WERI-Rb-1 (cell line): ENCODE results near the gene TPM4.

Experiments used
- DNase-seq: peaks from one replicate; pipeline ENCODE4 v3.0.0-alpha.2; 2020
- H3K27ac ChIP-seq: fragments of 250-450 bp; sonication (Bioruptor Pico); 2 replicates; pipeline ENCODE4 v1.5.1; 2020; ENCODE audit warnings: mild to moderate bottlenecking, moderate library complexity
- H3K27me3 ChIP-seq: fragments of 250-450 bp; sonication (Bioruptor Pico); 2 replicates; pipeline ENCODE4 v1.5.1; 2021; ENCODE audit warnings: mild to moderate bottlenecking, low read depth, moderate library complexity; ENCODE audit not compliant: insufficient read depth, severe bottlenecking
- H3K36me3 ChIP-seq: fragments of 250-450 bp; sonication (Bioruptor Pico); 2 replicates; pipeline ENCODE4 v1.5.1; 2020; ENCODE audit warnings: mild to moderate bottlenecking, moderate library complexity
- H3K4me3 ChIP-seq: 2 replicates; pipeline ENCODE4 v1.5.1; 2011; ENCODE audit warnings: low read depth, mild to moderate bottlenecking, control low read depth, low read length
- H3K9me3 ChIP-seq: fragments of 250-450 bp; sonication (Bioruptor Pico); 2 replicates; pipeline ENCODE4 v1.5.1; 2021; ENCODE audit warnings: mild to moderate bottlenecking, moderate library complexity; ENCODE audit not compliant: severe bottlenecking
- TF ChIP-seq, protein P1 (sequence below): IDR thresholded peaks from 2 replicates; pipeline ENCODE4 v1.5.1; 2011; ENCODE audit warnings: low read depth, mild to moderate bottlenecking, control low read depth, inconsistent platforms, low read length

Gene TPM4

GRCh38 chr19:16035601-16036297 is 40.5 kb upstream of the TPM4 start:
- Histone ChIP-seq H3K27me3 (peaks cover 3% of the 10 kb centered on the region), H3K9me3 (no peaks in the 10 kb centered on the region), H3K27ac (no peak overlapping the region), H3K4me3 (no peak overlapping the region), H3K36me3 (no peaks in the 10 kb centered on the region)
- DNase-seq, result no peak
- TF ChIP-seq, protein P1, sequence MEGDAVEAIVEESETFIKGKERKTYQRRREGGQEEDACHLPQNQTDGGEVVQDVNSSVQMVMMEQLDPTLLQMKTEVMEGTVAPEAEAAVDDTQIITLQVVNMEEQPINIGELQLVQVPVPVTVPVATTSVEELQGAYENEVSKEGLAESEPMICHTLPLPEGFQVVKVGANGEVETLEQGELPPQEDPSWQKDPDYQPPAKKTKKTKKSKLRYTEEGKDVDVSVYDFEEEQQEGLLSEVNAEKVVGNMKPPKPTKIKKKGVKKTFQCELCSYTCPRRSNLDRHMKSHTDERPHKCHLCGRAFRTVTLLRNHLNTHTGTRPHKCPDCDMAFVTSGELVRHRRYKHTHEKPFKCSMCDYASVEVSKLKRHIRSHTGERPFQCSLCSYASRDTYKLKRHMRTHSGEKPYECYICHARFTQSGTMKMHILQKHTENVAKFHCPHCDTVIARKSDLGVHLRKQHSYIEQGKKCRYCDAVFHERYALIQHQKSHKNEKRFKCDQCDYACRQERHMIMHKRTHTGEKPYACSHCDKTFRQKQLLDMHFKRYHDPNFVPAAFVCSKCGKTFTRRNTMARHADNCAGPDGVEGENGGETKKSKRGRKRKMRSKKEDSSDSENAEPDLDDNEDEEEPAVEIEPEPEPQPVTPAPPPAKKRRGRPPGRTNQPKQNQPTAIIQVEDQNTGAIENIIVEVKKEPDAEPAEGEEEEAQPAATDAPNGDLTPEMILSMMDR, result no peak

GRCh38 chr19:16036397-16036925 is 39.8 kb upstream of the TPM4 start:
- H3K27ac ChIP-seq, result no peak overlapping the region
- no peak for DNase-seq
- H3K4me3 ChIP-seq, result no peak overlapping the region
- H3K27me3 ChIP-seq, result peaks cover 3% of the 10 kb centered on the region
- TF ChIP-seq, protein P1, result no peak
- no peaks in the 10 kb centered on the region for H3K36me3 ChIP-seq
- no peaks in the 10 kb centered on the region for H3K9me3 ChIP-seq

DNA sequence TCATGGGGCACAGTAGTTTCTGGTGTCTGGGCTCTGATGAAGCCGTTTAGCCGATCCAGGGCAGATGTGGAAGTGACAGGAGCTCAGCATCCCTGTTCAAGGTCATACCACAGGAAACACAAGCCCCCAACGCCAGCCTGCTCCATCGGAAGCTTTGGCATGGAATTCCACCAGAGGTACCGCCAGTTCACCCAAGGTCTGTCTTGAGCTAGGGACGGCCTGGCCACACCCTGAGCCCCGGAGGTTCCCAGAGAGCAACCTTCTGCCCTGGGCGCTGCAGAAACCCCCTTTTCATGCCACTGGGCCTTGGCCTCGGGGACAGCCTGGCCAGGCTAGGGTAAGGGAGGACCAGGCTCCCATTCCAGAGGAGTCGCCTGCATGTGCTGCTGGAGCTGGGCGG is 39.4 kb upstream of the TPM4 start:
- Histone ChIP-seq H3K9me3 (no peaks in the 10 kb centered on the region), H3K4me3 (no peak overlapping the region), H3K36me3 (no peaks in the 10 kb centered on the region), H3K27ac (no peak overlapping the region), H3K27me3 (peaks cover 6% of the 10 kb centered on the region)
- DNase-seq, result no peak
- TF ChIP-seq, protein P1, result no peak

GRCh38 chr19:16037424-16038195 is 38.7 kb upstream of the TPM4 start:
- TF ChIP-seq, protein P1, result no peak
- H3K9me3 ChIP-seq, result no peaks in the 10 kb centered on the region
- H3K27me3 ChIP-seq, result peaks cover 13% of the 10 kb centered on the region

DNA sequence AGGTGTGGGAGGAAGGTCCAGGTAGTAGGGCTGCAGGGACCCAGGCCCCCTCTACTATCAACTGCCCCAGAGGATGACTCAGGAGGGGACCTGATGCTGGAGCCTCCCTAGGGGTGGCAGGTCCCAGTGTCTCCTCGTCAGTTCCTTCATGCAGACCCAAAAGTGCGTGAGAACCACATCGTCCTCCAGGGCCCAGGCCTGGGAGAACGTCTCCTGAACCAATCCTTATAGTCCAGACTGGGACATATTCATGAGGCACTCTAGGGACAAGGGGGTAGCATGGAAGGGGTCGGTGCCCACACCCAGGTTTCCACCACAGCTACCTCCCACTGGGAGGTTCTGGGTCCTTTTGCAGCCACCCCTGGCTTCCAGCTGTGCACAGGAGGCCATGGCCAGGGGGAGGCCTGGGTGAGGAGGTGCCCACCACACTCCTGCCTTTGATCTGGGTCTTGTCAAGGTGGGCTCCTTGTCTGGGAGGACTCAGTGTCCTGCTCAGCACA is 38.0 kb upstream of the TPM4 start:
- DNase-seq, result no peak
- Histone ChIP-seq H3K4me3 (no peak overlapping the region), H3K9me3 (no peaks in the 10 kb centered on the region), H3K27me3 (peaks cover 16% of the 10 kb centered on the region), H3K27ac (no peak overlapping the region), H3K36me3 (no peaks in the 10 kb centered on the region)
- TF ChIP-seq, protein P1, result no peak

More at GRCh38 chr19:16037424-16038195, 38.7 kb upstream of the TPM4 start:
- no peak for DNase-seq
- H3K4me3 ChIP-seq, result no peak overlapping the region
- H3K27ac ChIP-seq, result no peak overlapping the region
- no peaks in the 10 kb centered on the region for H3K36me3 ChIP-seq
